ENCODE results near the gene RPTOR. TPM values are rescaled to one million over a fixed set of nuclear protein-coding genes. Genes with fewer than 3 reads are reported as not detected.
"Not testable (repeated sequence)": the region's sequence is repeated elsewhere in the genome, so short reads cannot be mapped to it uniquely, and the experiment has no call there.

Gene RPTOR
- total RNA-seq, 1 experiment from 2014 or later, result 25.1 TPM

DNA sequence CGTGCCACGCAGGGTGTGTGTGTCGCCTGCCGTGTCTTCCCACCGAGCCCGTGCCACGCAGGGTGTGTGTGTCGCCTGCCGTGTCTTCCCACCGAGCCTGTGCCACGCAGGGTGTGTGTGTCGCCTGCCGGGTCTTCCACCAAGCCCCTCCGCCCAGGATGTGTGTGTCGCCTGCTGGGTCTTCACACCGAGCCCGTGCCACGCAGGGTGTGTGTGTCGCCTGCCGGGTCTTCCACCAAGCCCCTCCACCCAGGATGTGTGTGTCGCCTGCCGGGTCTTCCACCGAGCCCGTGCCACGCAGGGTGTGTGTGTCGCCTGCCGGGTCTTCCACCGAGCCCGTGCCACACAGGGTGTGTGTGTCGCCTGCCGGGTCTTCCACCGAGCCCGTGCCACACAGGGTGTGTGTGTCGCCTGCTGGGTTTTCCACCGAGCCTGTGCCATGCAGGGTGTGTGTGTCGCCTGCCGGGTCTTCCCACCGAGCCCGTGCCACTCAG lies 331.9 kb downstream of the RPTOR start:
- peaks cover 49 to 68% of the 10 kb centered on the region in 2 experiments for H3K4me1 Mint-ChIP-seq
- not testable (repeated sequence) for H3K27me3 ChIP-seq (ENCODE audit: insufficient read depth, low read length); H3K9me3 ChIP-seq (ENCODE audit: control insufficient read depth, low read depth, low read length); H2AFZ ChIP-seq (ENCODE audit: low read length); H2BK5ac ChIP-seq (ENCODE audit: insufficient read length, low read length); H3K27ac Mint-ChIP-seq; H4K5ac ChIP-seq (ENCODE audit: insufficient read length, low read depth, low read length); H3K14ac ChIP-seq (ENCODE audit: insufficient read depth, low read length); H3K27me3 Mint-ChIP-seq (ENCODE audit: low read depth); H3T11ph ChIP-seq (ENCODE audit: low read length); H4K8ac ChIP-seq (replicated peaks; ENCODE audit: insufficient read length, low read depth, low read length); H4K91ac ChIP-seq (ENCODE audit: insufficient read length, low read depth, low read length); DNase-seq; H2BK15ac ChIP-seq (ENCODE audit: low read depth, low read length); H2BK12ac ChIP-seq (ENCODE audit: insufficient read length, low read depth, low read length); H3K56ac ChIP-seq (ENCODE audit: insufficient read length, low read depth, low read length); H4K20me1 ChIP-seq (ENCODE audit: control insufficient read depth, insufficient read depth, insufficient read length); H3K18ac ChIP-seq (ENCODE audit: insufficient read length, low read depth, low read length); H3K9me3 Mint-ChIP-seq; H3K27ac ChIP-seq (ENCODE audit: insufficient read length, low read depth, low read length); H2BK120ac ChIP-seq (ENCODE audit: low read depth, low read length, poor library complexity, severe bottlenecking); H3K4me2 ChIP-seq (ENCODE audit: insufficient read depth, insufficient read length, low read length); H3K4me1 ChIP-seq (ENCODE audit: insufficient read depth, low read length); H2AK5ac ChIP-seq (ENCODE audit: insufficient read length, low read length); H3K79me1 ChIP-seq (ENCODE audit: insufficient read depth, low read depth, low read length, poor library complexity, severe bottlenecking); H2BK20ac ChIP-seq (ENCODE audit: low read depth, low read length, poor library complexity, severe bottlenecking); H3K9ac ChIP-seq (ENCODE audit: extremely low read depth, insufficient read length, low read length); H3K79me2 ChIP-seq (ENCODE audit: insufficient read depth, low read length); H3K4me3 Mint-ChIP-seq; H3K23me2 ChIP-seq (ENCODE audit: insufficient read length, low read depth, low read length, poor library complexity, severe bottlenecking); H3K4ac ChIP-seq (ENCODE audit: low read depth, low read length); H3K23ac ChIP-seq (ENCODE audit: insufficient read length, low read depth, low read length)
- no CpG with 5 or more reads among the region's 39 CpGs for WGBS (ENCODE audit: extremely low coverage, insufficient read length, low lambda C conversion rate)
- peaks cover 14 to 26% (median 26%) of the 10 kb centered on the region in 3 experiments; a peak in 6 of 7 replicates for H3K36me3 Mint-ChIP-seq (ENCODE audit: insufficient read depth in 1 of 3, low read depth in 3 of 3)

All from H9 (cell line).